ENCODE measurements around the gene SPAG6. TPM values are rescaled to one million over a fixed set of nuclear protein-coding genes. Genes with fewer than 3 reads are reported as not detected.
"Not testable (repeated sequence)": the region's sequence is repeated elsewhere in the genome, so short reads cannot be mapped to it uniquely, and the experiment has no call there.

Gene SPAG6
- total and polyA plus RNA-seq, 9 donors, result 4.1 to 8.7 (median 5.0) TPM

- not testable (repeated sequence) for DNase-seq; H3K4me1 ChIP-seq (ENCODE audit: control insufficient read depth, insufficient read depth, low read length); H3K27ac ChIP-seq (ENCODE audit: low read length); H3K27me3 ChIP-seq (ENCODE audit: control insufficient read depth, insufficient read depth, low read length); H3K4me3 ChIP-seq (ENCODE audit: low read length); H3K9me3 ChIP-seq (replicated peaks; ENCODE audit: control insufficient read depth, low read depth, low read length); H3K36me3 ChIP-seq (ENCODE audit: control insufficient read depth, insufficient read depth, low read length)
- 100% methylated on average over 1 of the region's 2 CpGs for WGBS (ENCODE audit: insufficient coverage)
Observed at GRCh38 chr10:22396195-22396594, 50.9 kb downstream of the SPAG6 start.

DNA sequence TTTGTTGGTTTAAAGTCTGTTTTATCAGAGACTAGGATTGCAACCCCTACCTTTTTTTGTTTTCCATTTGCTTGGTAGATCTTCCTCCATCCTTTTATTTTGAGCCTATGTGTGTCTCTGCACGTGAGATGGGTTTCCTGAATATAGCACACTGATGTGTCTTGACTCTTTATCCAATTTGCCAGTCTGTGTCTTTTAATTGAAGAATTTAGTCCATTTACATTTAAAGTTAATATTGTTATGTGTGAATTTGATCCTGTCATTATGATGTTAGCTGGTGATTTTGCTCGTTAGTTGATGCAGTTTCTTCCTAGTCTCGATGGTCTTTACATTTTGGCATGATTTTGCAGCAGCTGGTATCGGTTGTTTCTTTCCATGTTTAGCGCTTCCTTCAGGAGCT lies 61.6 kb downstream of the SPAG6 start:
- H3K9me3 ChIP-seq (replicated peaks; ENCODE audit: control insufficient read depth, low read depth, low read length); H3K27me3 ChIP-seq (ENCODE audit: control insufficient read depth, insufficient read depth, low read length); DNase-seq; H3K4me3 ChIP-seq (ENCODE audit: low read length); H3K4me1 ChIP-seq (ENCODE audit: control insufficient read depth, insufficient read depth, low read length); H3K27ac ChIP-seq (ENCODE audit: low read length); H3K36me3 ChIP-seq (ENCODE audit: control insufficient read depth, insufficient read depth, low read length): not testable (repeated sequence)
- WGBS (ENCODE audit: insufficient coverage), result no CpG with 5 or more reads among the region's 5 CpGs

DNA sequence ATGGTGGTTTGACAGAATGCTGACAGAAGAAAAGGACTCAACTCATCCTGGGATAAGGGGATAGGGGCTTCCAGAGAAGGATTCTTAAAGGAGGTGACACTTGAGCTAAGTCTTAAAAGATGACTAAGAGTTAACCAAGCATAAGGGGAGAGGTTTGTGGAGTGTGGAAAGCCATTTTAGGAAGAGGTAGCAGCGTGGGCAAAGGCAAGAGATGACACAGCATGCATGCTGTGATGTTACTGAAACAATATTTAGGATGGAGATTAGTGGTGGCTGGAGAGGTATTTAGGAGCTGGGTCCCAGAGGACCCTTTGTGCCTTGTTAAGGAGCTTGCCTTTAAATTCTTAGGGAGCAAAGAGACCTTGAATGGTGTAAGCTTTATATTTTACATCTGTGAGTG lies 65.1 kb downstream of the SPAG6 start:
- Histone ChIP-seq H3K36me3 (ENCODE audit: control insufficient read depth, insufficient read depth, low read length) (no peaks in the 10 kb centered on the region), H3K4me3 (ENCODE audit: low read length) (no peak overlapping the region), H3K9me3 (replicated peaks; ENCODE audit: control insufficient read depth, low read depth, low read length) (no peaks in the 10 kb centered on the region), H3K4me1 (ENCODE audit: control insufficient read depth, insufficient read depth, low read length) (no peaks in the 10 kb centered on the region), H3K27me3 (ENCODE audit: control insufficient read depth, insufficient read depth, low read length) (no peaks in the 10 kb centered on the region), H3K27ac (ENCODE audit: low read length) (no peak overlapping the region)
- WGBS (ENCODE audit: insufficient coverage), result 25% methylated on average over 1 of the region's 1 CpG
- no peak for DNase-seq

GRCh38 chr10:22410846-22411245 lies 65.5 kb downstream of the SPAG6 start:
- no CpG with 5 or more reads among the region's 5 CpGs for WGBS (ENCODE audit: insufficient coverage)
- no peaks in the 10 kb centered on the region for H3K36me3 ChIP-seq (ENCODE audit: control insufficient read depth, insufficient read depth, low read length)
- no peak overlapping the region for H3K4me3 ChIP-seq (ENCODE audit: low read length)
- H3K27ac ChIP-seq (ENCODE audit: low read length), result no peak overlapping the region
- H3K4me1 ChIP-seq (ENCODE audit: control insufficient read depth, insufficient read depth, low read length), result no peaks in the 10 kb centered on the region
- no peak for DNase-seq
- H3K9me3 ChIP-seq (replicated peaks; ENCODE audit: control insufficient read depth, low read depth, low read length), result no peaks in the 10 kb centered on the region
- no peaks in the 10 kb centered on the region for H3K27me3 ChIP-seq (ENCODE audit: control insufficient read depth, insufficient read depth, low read length)

GRCh38 chr10:22414146-22414545 lies 68.8 kb downstream of the SPAG6 start:
- Histone ChIP-seq H3K27me3 (ENCODE audit: control insufficient read depth, insufficient read depth, low read length) (no peaks in the 10 kb centered on the region), H3K36me3 (ENCODE audit: control insufficient read depth, insufficient read depth, low read length) (no peaks in the 10 kb centered on the region), H3K4me1 (ENCODE audit: control insufficient read depth, insufficient read depth, low read length) (no peaks in the 10 kb centered on the region), H3K9me3 (replicated peaks; ENCODE audit: control insufficient read depth, low read depth, low read length) (no peaks in the 10 kb centered on the region), H3K27ac (ENCODE audit: low read length) (no peak overlapping the region), H3K4me3 (ENCODE audit: low read length) (no peak overlapping the region)
- DNase-seq, result no peak
- WGBS (ENCODE audit: insufficient coverage), result no CpG with 5 or more reads among the region's 3 CpGs

DNA sequence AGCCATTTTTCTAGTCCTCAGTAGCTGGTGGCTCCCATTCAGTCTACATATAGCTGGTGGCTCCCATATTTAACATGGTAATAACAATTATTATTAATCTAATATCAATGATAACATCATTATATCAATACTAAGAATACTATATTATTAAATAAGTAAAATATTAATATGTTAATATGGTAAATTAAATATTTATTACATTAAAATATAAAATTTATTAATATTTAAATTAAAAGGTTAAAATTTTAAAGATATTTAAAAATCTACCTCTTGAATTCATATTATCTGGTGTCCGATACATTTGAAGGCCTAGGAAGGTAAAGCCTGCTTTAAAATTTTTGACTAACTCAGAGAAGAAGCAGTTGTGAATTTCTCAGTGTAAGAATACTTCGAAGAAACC lies 69.8 kb downstream of the SPAG6 start:
- WGBS (ENCODE audit: insufficient coverage), result no CpG with 5 or more reads among the region's 2 CpGs
- H3K36me3 ChIP-seq (ENCODE audit: control insufficient read depth, insufficient read depth, low read length), result no peaks in the 10 kb centered on the region
- H3K4me1 ChIP-seq (ENCODE audit: control insufficient read depth, insufficient read depth, low read length), result no peaks in the 10 kb centered on the region
- DNase-seq, result no peak
- H3K4me3 ChIP-seq (ENCODE audit: low read length), result no peak overlapping the region
- no peak overlapping the region for H3K27ac ChIP-seq (ENCODE audit: low read length)
- H3K27me3 ChIP-seq (ENCODE audit: control insufficient read depth, insufficient read depth, low read length), result no peaks in the 10 kb centered on the region
- H3K9me3 ChIP-seq (replicated peaks; ENCODE audit: control insufficient read depth, low read depth, low read length), result no peaks in the 10 kb centered on the region

GRCh38 chr10:22417736-22418268 lies 72.5 kb downstream of the SPAG6 start:
- no peaks in the 10 kb centered on the region for H3K27me3 ChIP-seq (ENCODE audit: control insufficient read depth, insufficient read depth, low read length)
- no peak for DNase-seq
- H3K9me3 ChIP-seq (replicated peaks; ENCODE audit: control insufficient read depth, low read depth, low read length), result no peaks in the 10 kb centered on the region
- no peaks in the 10 kb centered on the region for H3K4me1 ChIP-seq (ENCODE audit: control insufficient read depth, insufficient read depth, low read length)
- no peaks in the 10 kb centered on the region for H3K36me3 ChIP-seq (ENCODE audit: control insufficient read depth, insufficient read depth, low read length)
- H3K4me3 ChIP-seq (ENCODE audit: low read length), result no peak overlapping the region
- H3K27ac ChIP-seq (ENCODE audit: low read length), result no peak overlapping the region
- no CpG with 5 or more reads among the region's 3 CpGs for WGBS (ENCODE audit: insufficient coverage)

DNA sequence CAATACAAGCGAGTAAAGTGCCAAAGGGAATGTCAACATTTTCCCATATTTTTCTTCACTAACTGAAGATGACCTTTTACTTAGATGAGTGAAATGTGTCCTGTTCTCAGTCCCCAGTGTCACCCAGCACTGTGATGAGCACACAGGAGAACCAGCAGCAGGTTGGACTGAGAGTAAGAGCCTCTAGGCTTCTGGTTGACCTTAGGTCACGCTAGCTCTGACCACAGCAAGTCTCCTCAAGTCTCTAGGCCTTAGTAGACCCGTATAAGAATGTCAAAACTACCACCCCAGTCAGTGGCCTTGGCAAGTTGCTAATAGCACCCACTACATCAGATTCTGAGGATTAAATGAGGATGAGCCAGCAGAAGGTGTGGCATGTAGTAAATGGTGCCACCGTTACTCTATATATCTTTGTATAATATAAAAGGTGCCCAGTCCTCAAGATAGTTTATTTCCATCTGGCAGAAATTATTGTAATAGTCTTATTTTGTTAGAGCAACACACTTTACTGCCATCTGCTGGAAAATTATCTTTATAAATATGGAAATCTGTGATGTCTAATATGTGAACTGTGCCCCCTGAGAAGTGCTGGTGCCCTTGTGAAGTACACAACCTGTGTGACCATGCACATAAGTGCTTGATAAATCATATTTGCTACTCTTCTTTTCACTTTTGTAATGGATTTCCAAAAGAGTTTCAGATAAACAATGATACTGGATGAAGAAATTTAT lies 75.7 kb downstream of the SPAG6 start:
- no peaks in the 10 kb centered on the region for H3K9me3 ChIP-seq (replicated peaks; ENCODE audit: control insufficient read depth, low read depth, low read length)
- no peak overlapping the region for H3K27ac ChIP-seq (ENCODE audit: low read length)
- H3K27me3 ChIP-seq (ENCODE audit: control insufficient read depth, insufficient read depth, low read length), result peaks cover 2% of the 10 kb centered on the region
- H3K36me3 ChIP-seq (ENCODE audit: control insufficient read depth, insufficient read depth, low read length), result no peaks in the 10 kb centered on the region
- H3K4me3 ChIP-seq (ENCODE audit: low read length), result no peak overlapping the region
- no peak for DNase-seq
- WGBS (ENCODE audit: insufficient coverage), result no CpG with 5 or more reads among the region's 4 CpGs
- no peaks in the 10 kb centered on the region for H3K4me1 ChIP-seq (ENCODE audit: control insufficient read depth, insufficient read depth, low read length)

DNA sequence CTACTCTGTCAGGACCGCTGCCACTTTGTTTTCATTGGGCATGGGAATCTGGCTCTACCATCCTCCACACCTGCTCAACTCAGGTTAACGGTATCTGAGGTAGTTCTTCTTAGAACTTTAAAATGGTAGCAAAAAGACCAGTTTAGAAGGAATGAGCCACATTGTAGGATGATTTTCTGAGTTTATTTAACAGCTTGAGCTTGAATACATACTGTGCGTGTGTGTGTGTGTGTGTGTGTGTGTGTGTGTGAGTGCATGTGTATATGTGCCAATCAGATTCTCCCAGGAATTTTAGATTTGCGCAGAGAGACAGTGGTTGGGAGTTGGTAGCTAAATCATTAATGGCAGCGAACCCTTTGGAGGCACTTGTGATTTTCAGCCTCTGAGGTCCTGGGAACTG lies 81.4 kb downstream of the SPAG6 start:
- Histone ChIP-seq H3K4me3 (ENCODE audit: low read length) (no peak overlapping the region), H3K36me3 (ENCODE audit: control insufficient read depth, insufficient read depth, low read length) (no peaks in the 10 kb centered on the region), H3K27me3 (ENCODE audit: control insufficient read depth, insufficient read depth, low read length) (peaks cover 4% of the 10 kb centered on the region), H3K4me1 (ENCODE audit: control insufficient read depth, insufficient read depth, low read length) (peaks cover 20% of the 10 kb centered on the region), H3K9me3 (replicated peaks; ENCODE audit: control insufficient read depth, low read depth, low read length) (no peaks in the 10 kb centered on the region), H3K27ac (ENCODE audit: low read length) (no peak overlapping the region)
- 67% methylated on average over 1 of the region's 5 CpGs for WGBS (ENCODE audit: insufficient coverage)
- no peak for DNase-seq

DNA sequence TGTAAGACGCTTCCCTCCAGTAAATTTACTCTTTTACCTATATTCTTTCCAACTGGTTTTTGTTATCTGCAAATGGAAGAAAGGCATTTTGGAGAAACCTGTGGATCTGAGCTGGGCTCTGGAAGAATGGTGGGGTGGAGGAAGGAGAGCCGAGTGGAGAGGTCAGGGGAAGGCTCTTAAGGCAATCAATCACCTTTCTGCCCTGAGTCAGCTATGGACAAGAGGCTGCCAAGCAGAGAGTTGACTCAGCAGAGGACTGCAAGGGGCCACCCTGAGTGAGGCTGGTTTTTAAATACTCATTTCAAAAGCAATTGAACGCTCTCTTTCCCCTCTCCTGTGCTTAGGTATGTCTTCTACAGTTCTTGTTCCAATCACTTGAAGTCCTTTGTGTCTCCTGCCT lies 81.8 kb downstream of the SPAG6 start:
- no peak for DNase-seq
- 80% methylated on average over 1 of the region's 3 CpGs for WGBS (ENCODE audit: insufficient coverage)
- peak overlapping the region; percentile 47 for H3K27ac ChIP-seq (ENCODE audit: low read length)
- H3K36me3 ChIP-seq (ENCODE audit: control insufficient read depth, insufficient read depth, low read length), result no peaks in the 10 kb centered on the region
- H3K4me1 ChIP-seq (ENCODE audit: control insufficient read depth, insufficient read depth, low read length), result peaks cover 20% of the 10 kb centered on the region
- H3K9me3 ChIP-seq (replicated peaks; ENCODE audit: control insufficient read depth, low read depth, low read length), result no peaks in the 10 kb centered on the region
- H3K27me3 ChIP-seq (ENCODE audit: control insufficient read depth, insufficient read depth, low read length), result peaks cover 4% of the 10 kb centered on the region
- no peak overlapping the region for H3K4me3 ChIP-seq (ENCODE audit: low read length)

Data from muscle of leg (tissue), 11 donors.